Measurements from ENCODE around the gene PPARG. TPM values are rescaled to one million over a fixed set of nuclear protein-coding genes. Genes with fewer than 3 reads are reported as not detected.
"Not testable (repeated sequence)": the region's sequence is repeated elsewhere in the genome, so short reads cannot be mapped to it uniquely, and the experiment has no call there.

Gene PPARG
- polyA plus RNA-seq, 1 experiment = 3.5 TPM

DNA sequence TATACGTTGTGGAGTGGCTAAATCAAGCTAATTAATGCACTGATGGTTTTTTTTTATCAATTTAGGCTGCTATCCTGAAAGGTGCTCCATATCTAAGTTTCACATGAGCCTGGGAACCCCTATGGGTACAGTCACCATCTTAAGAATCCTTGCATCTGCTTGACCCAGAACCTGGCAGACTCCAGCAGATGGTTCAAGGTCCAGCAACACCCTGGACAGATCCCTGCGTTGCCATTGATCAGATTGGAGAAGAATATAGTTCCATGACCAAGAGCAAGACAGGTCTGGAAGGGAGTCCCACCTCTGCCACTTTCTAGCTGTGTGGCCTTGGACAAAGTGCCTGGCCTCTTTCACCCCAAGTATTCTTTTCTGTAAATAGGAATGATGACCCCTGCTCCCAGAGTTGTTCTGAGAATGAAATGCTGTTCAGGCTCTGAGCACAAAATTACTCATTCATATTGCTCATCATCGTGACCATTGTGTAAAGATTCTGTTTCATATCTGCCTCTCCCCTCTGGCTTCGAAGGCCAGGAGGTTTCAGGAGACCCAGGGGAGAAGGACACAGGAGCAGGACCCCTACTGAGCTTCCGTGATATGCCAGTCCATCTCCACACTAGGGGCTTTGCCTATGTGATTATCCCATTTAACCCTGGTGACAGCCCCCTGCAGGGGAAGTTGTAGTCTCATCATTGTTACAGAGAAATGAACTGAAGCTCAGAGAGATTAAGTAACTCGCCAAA is 165.4 kb downstream of the PPARG start:
- no peak for TF ChIP-seq CTCF (IDR thresholded peaks at IDR 0.05; ENCODE audit: insufficient read depth, low read depth, low read length)
- Histone ChIP-seq H3K36me3 (ENCODE audit: control insufficient read depth, insufficient read depth, low read length) (no peaks in the 10 kb centered on the region), H3K4me3 (ENCODE audit: low read depth, low read length) (no peak overlapping the region), H3K27me3 (ENCODE audit: control insufficient read depth, insufficient read depth, low read length) (no peaks in the 10 kb centered on the region; the same call in 1 of the 2 replicates)
- DNase-seq (ENCODE audit: low read depth) = no peak
- CTCF ChIA-PET = no interaction called here
- POLR2A ChIA-PET = no interaction called here

GRCh38 chr3:12454816-12455121 is 165.9 kb downstream of the PPARG start:
- Histone ChIP-seq H3K36me3 (ENCODE audit: control insufficient read depth, insufficient read depth, low read length) (no peaks in the 10 kb centered on the region), H3K4me3 (ENCODE audit: low read depth, low read length) (no peak overlapping the region), H3K27me3 (ENCODE audit: control insufficient read depth, insufficient read depth, low read length) (no peaks in the 10 kb centered on the region; the same call in 1 of the 2 replicates)
- CTCF ChIA-PET = no interaction called here
- POLR2A ChIA-PET = no interaction called here
- DNase-seq (ENCODE audit: low read depth) = no peak
- TF ChIP-seq CTCF (IDR thresholded peaks at IDR 0.05; ENCODE audit: insufficient read depth, low read depth, low read length) = no peak

DNA sequence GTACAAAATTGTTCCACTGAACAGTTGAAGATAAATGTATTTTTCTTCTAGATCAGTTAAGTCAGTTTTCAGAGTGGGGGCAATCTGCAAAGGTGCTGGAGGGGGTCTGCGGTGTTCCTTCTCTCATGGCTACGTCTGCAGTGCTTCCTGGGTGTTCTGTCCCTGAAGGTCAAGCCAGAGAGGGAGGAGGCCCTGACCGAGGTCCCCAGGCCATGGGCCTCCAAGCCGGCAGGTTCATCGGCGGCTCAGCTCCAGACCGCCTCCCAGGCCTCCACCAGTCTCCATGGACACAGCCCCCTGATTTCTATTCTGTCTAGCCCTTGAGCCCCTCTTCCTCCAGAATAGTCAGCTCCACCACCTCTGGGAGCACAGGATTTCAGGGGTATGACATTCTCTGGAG is 166.9 kb downstream of the PPARG start:
- DNase-seq (ENCODE audit: low read depth) = no peak
- Histone ChIP-seq H3K27me3 (ENCODE audit: control insufficient read depth, insufficient read depth, low read length) (no peaks in the 10 kb centered on the region; the same call in 1 of the 2 replicates), H3K4me3 (ENCODE audit: low read depth, low read length) (no peak overlapping the region), H3K36me3 (ENCODE audit: control insufficient read depth, insufficient read depth, low read length) (no peaks in the 10 kb centered on the region)
- ChIA-PET POLR2A (no interaction called here), CTCF (no interaction called here)
- no peak for TF ChIP-seq CTCF (IDR thresholded peaks at IDR 0.05; ENCODE audit: insufficient read depth, low read depth, low read length)

DNA sequence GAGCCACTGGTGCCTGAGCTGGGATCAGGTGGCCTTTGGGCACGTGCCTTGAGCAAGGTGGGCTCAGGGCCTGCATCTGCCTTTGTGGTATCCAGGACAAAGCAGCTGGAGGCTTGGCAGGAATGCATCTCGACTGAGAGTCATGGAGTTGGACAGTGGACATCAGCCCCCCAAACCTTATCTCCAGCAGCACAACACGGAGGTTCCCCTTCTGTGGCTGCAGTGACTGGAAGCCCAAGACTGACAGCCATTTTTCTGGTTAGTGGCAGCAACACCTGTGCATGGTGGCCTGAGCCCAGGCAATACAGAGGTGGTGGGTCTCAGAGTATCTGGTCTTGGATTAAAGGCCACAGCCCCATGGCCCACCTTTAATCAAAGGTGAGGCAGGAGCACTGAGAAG is 167.6 kb downstream of the PPARG start:
- H3K36me3 ChIP-seq (ENCODE audit: control insufficient read depth, insufficient read depth, low read length) = no peaks in the 10 kb centered on the region
- no peak for DNase-seq (ENCODE audit: low read depth)
- ChIA-PET POLR2A (no interaction called here), CTCF (no interaction called here)
- TF ChIP-seq CTCF (IDR thresholded peaks at IDR 0.05; ENCODE audit: insufficient read depth, low read depth, low read length) = no peak
- no peaks in the 10 kb centered on the region; the same call in 1 of the 2 replicates for H3K27me3 ChIP-seq (ENCODE audit: control insufficient read depth, insufficient read depth, low read length)
- no peak overlapping the region for H3K4me3 ChIP-seq (ENCODE audit: low read depth, low read length)

DNA sequence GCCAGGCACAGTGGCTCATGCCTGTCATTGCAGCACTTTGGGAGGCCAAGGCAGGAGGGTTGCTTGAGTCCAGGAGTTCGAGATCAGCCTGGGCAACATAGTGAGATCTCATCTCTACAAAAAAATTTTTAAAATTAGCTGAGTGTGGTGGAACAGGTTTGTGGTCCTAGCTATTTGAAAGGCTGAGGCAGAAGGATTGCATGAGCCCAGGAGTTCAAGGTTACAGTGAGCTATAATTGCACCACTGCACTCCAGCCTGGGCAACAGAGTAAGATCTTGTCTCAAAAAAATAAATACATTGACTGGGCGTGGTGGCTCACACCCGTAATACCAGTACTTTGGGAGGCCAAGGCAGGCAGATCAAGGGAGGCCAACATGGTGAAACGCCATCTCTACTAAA is 168.5 kb downstream of the PPARG start:
- H3K36me3 ChIP-seq (ENCODE audit: control insufficient read depth, insufficient read depth, low read length); POLR2A ChIA-PET: not testable (repeated sequence)
- CTCF ChIA-PET = interaction anchor here (0.6 to 1.4 kb wide), 2 partner anchors 23 to 896 kb away, joined by 3 to 5 read pairs; no protein-coding TSS in a partner anchor

DNA sequence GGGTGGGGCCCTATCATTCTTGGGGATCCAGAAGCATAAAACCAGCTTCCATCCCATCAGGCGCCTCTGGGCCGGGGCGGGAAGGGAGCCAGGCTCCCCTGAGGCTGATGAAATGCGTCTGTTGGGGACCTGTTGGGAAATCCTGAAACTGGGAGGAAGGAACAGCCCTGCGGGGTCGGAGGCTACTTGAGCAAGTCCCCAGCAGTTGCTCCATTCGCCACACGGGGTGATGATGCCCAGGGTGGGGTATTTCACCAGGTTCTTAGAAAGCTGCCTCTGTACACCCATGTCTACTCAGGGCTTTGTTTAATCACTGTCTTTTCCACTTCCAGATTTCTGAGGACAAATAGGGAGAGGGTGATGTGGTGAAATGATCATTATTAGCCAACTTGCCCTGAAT is 170.0 kb downstream of the PPARG start:
- no peak for DNase-seq (ENCODE audit: low read depth)
- no peaks in the 10 kb centered on the region; the same call in 1 of the 2 replicates for H3K27me3 ChIP-seq (ENCODE audit: control insufficient read depth, insufficient read depth, low read length)
- TF ChIP-seq CTCF (IDR thresholded peaks at IDR 0.05; ENCODE audit: insufficient read depth, low read depth, low read length) = no peak
- CTCF ChIA-PET = interaction anchor here (0.8 to 2.1 kb wide), 2 partner anchors 17 to 324 kb away, joined by 3 to 5 read pairs; no protein-coding TSS in a partner anchor
- no peak overlapping the region for H3K4me3 ChIP-seq (ENCODE audit: low read depth, low read length)
- POLR2A ChIA-PET = no interaction called here
- no peaks in the 10 kb centered on the region for H3K36me3 ChIP-seq (ENCODE audit: control insufficient read depth, insufficient read depth, low read length)

More for the DNA sequence above, 168.5 kb downstream of the PPARG start:
- H3K4me3 ChIP-seq (ENCODE audit: low read depth, low read length); H3K27me3 ChIP-seq (ENCODE audit: control insufficient read depth, insufficient read depth, low read length); DNase-seq (ENCODE audit: low read depth): not testable (repeated sequence)

Data from BJ (cell line).